ENCODE results near the gene SLC38A8.

SLC38A8 gene

GRCh38 chr16:84042308-84042878 is at the start of gene SLC38A8:
TSS of gene SLC38A8 (minus strand) at chr16:84042795. CDS start at chr16:84042157, 638 bp downstream.
- no peak within 1 kb of the TSS for H3K4me3 ChIP-seq (ENCODE audit: low read length)
- H3K27ac ChIP-seq (ENCODE audit: low read depth, low read length), result no peak within 1 kb of the TSS
- no peak within 1 kb of the TSS for H3K9ac ChIP-seq (ENCODE audit: low read length)
- no peaks in the 10 kb centered on the region for H3K27me3 ChIP-seq (ENCODE audit: control insufficient read depth, insufficient read depth, low read length)
- H3K4me1 ChIP-seq (ENCODE audit: control insufficient read depth, insufficient read depth, low read length), result no peaks in the 10 kb centered on the region
- no peaks in the 10 kb centered on the region for H3K36me3 ChIP-seq (ENCODE audit: control insufficient read depth, insufficient read depth, low read length)

- no peak overlapping the region for H3K4me3 ChIP-seq (ENCODE audit: low read length)
- no peaks in the 10 kb centered on the region for H3K4me1 ChIP-seq (ENCODE audit: control insufficient read depth, insufficient read depth, low read length)
- no peak overlapping the region for H3K27ac ChIP-seq (ENCODE audit: low read depth, low read length)
- no peaks in the 10 kb centered on the region for H3K27me3 ChIP-seq (ENCODE audit: control insufficient read depth, insufficient read depth, low read length)
- H3K9ac ChIP-seq (ENCODE audit: low read length), result no peak overlapping the region
- H3K36me3 ChIP-seq (ENCODE audit: control insufficient read depth, insufficient read depth, low read length), result peaks cover 43% of the 10 kb centered on the region
Observed at GRCh38 chr16:84091460-84091859, 48.9 kb upstream of the SLC38A8 start.

- no peak overlapping the region for H3K4me3 ChIP-seq (ENCODE audit: low read length)
- peaks cover 45% of the 10 kb centered on the region for H3K36me3 ChIP-seq (ENCODE audit: control insufficient read depth, insufficient read depth, low read length)
- no peaks in the 10 kb centered on the region for H3K27me3 ChIP-seq (ENCODE audit: control insufficient read depth, insufficient read depth, low read length)
- H3K27ac ChIP-seq (ENCODE audit: low read depth, low read length), result no peak overlapping the region
- no peaks in the 10 kb centered on the region for H3K4me1 ChIP-seq (ENCODE audit: control insufficient read depth, insufficient read depth, low read length)
- no peak overlapping the region for H3K9ac ChIP-seq (ENCODE audit: low read length)
Observed at GRCh38 chr16:84090211-84090610, 47.6 kb upstream of the SLC38A8 start.

GRCh38 chr16:84088695-84089395 is 46.2 kb upstream of the SLC38A8 start:
- Histone ChIP-seq H3K27me3 (ENCODE audit: control insufficient read depth, insufficient read depth, low read length) (no peaks in the 10 kb centered on the region), H3K36me3 (ENCODE audit: control insufficient read depth, insufficient read depth, low read length) (peaks cover 45% of the 10 kb centered on the region), H3K4me1 (ENCODE audit: control insufficient read depth, insufficient read depth, low read length) (no peaks in the 10 kb centered on the region), H3K4me3 (ENCODE audit: low read length) (no peak overlapping the region), H3K27ac (ENCODE audit: low read depth, low read length) (no peak overlapping the region), H3K9ac (ENCODE audit: low read length) (no peak overlapping the region)

GRCh38 chr16:84087466-84088151 is 45.0 kb upstream of the SLC38A8 start:
- no peak overlapping the region for H3K4me3 ChIP-seq (ENCODE audit: low read length)
- H3K4me1 ChIP-seq (ENCODE audit: control insufficient read depth, insufficient read depth, low read length), result no peaks in the 10 kb centered on the region
- no peak overlapping the region for H3K9ac ChIP-seq (ENCODE audit: low read length)
- no peak overlapping the region for H3K27ac ChIP-seq (ENCODE audit: low read depth, low read length)
- peaks cover 36% of the 10 kb centered on the region for H3K36me3 ChIP-seq (ENCODE audit: control insufficient read depth, insufficient read depth, low read length)
- H3K27me3 ChIP-seq (ENCODE audit: control insufficient read depth, insufficient read depth, low read length), result no peaks in the 10 kb centered on the region

GRCh38 chr16:84087001-84087400 is 44.4 kb upstream of the SLC38A8 start:
- Histone ChIP-seq H3K4me3 (ENCODE audit: low read length) (no peak overlapping the region), H3K36me3 (ENCODE audit: control insufficient read depth, insufficient read depth, low read length) (peaks cover 33% of the 10 kb centered on the region), H3K27ac (ENCODE audit: low read depth, low read length) (no peak overlapping the region), H3K4me1 (ENCODE audit: control insufficient read depth, insufficient read depth, low read length) (no peaks in the 10 kb centered on the region), H3K9ac (ENCODE audit: low read length) (no peak overlapping the region), H3K27me3 (ENCODE audit: control insufficient read depth, insufficient read depth, low read length) (no peaks in the 10 kb centered on the region)

- no peaks in the 10 kb centered on the region for H3K27me3 ChIP-seq (ENCODE audit: control insufficient read depth, insufficient read depth, low read length)
- H3K36me3 ChIP-seq (ENCODE audit: control insufficient read depth, insufficient read depth, low read length), result peaks cover 33% of the 10 kb centered on the region
- H3K9ac ChIP-seq (ENCODE audit: low read length), result no peak overlapping the region
- H3K4me1 ChIP-seq (ENCODE audit: control insufficient read depth, insufficient read depth, low read length), result no peaks in the 10 kb centered on the region
- no peak overlapping the region for H3K27ac ChIP-seq (ENCODE audit: low read depth, low read length)
- H3K4me3 ChIP-seq (ENCODE audit: low read length), result no peak overlapping the region
Observed at GRCh38 chr16:84086341-84086740, 43.7 kb upstream of the SLC38A8 start.

- Histone ChIP-seq H3K4me3 (ENCODE audit: low read length) (no peak overlapping the region), H3K4me1 (ENCODE audit: control insufficient read depth, insufficient read depth, low read length) (no peaks in the 10 kb centered on the region), H3K27me3 (ENCODE audit: control insufficient read depth, insufficient read depth, low read length) (no peaks in the 10 kb centered on the region), H3K36me3 (ENCODE audit: control insufficient read depth, insufficient read depth, low read length) (peaks cover 38% of the 10 kb centered on the region), H3K9ac (ENCODE audit: low read length) (no peak overlapping the region), H3K27ac (ENCODE audit: low read depth, low read length) (no peak overlapping the region)
Observed at GRCh38 chr16:84085773-84086172, 43.2 kb upstream of the SLC38A8 start.

GRCh38 chr16:84085271-84085667 is 42.7 kb upstream of the SLC38A8 start:
- Histone ChIP-seq H3K36me3 (ENCODE audit: control insufficient read depth, insufficient read depth, low read length) (peaks cover 42% of the 10 kb centered on the region), H3K4me1 (ENCODE audit: control insufficient read depth, insufficient read depth, low read length) (no peaks in the 10 kb centered on the region), H3K27me3 (ENCODE audit: control insufficient read depth, insufficient read depth, low read length) (no peaks in the 10 kb centered on the region), H3K9ac (ENCODE audit: low read length) (no peak overlapping the region), H3K4me3 (ENCODE audit: low read length) (no peak overlapping the region), H3K27ac (ENCODE audit: low read depth, low read length) (no peak overlapping the region)

GRCh38 chr16:84084570-84085270 is 42.1 kb upstream of the SLC38A8 start:
- H3K36me3 ChIP-seq (ENCODE audit: control insufficient read depth, insufficient read depth, low read length), result peaks cover 40% of the 10 kb centered on the region
- H3K27me3 ChIP-seq (ENCODE audit: control insufficient read depth, insufficient read depth, low read length), result no peaks in the 10 kb centered on the region
- H3K9ac ChIP-seq (ENCODE audit: low read length), result no peak overlapping the region
- H3K27ac ChIP-seq (ENCODE audit: low read depth, low read length), result no peak overlapping the region
- no peaks in the 10 kb centered on the region for H3K4me1 ChIP-seq (ENCODE audit: control insufficient read depth, insufficient read depth, low read length)
- H3K4me3 ChIP-seq (ENCODE audit: low read length), result no peak overlapping the region

- Histone ChIP-seq H3K9ac (ENCODE audit: low read length) (no peak overlapping the region), H3K36me3 (ENCODE audit: control insufficient read depth, insufficient read depth, low read length) (peaks cover 40% of the 10 kb centered on the region), H3K27ac (ENCODE audit: low read depth, low read length) (no peak overlapping the region)
Observed at GRCh38 chr16:84082835-84083569, 40.4 kb upstream of the SLC38A8 start.

GRCh38 chr16:84082110-84082509 is 39.5 kb upstream of the SLC38A8 start:
- H3K4me3 ChIP-seq (ENCODE audit: low read length), result no peak overlapping the region
- no peaks in the 10 kb centered on the region for H3K4me1 ChIP-seq (ENCODE audit: control insufficient read depth, insufficient read depth, low read length)
- peaks cover 36% of the 10 kb centered on the region for H3K36me3 ChIP-seq (ENCODE audit: control insufficient read depth, insufficient read depth, low read length)
- no peak overlapping the region for H3K9ac ChIP-seq (ENCODE audit: low read length)
- no peaks in the 10 kb centered on the region for H3K27me3 ChIP-seq (ENCODE audit: control insufficient read depth, insufficient read depth, low read length)
- no peak overlapping the region for H3K27ac ChIP-seq (ENCODE audit: low read depth, low read length)

More at GRCh38 chr16:84082835-84083569, 40.4 kb upstream of the SLC38A8 start:
- no peaks in the 10 kb centered on the region for H3K27me3 ChIP-seq (ENCODE audit: control insufficient read depth, insufficient read depth, low read length)
- no peak overlapping the region for H3K4me3 ChIP-seq (ENCODE audit: low read length)
- no peaks in the 10 kb centered on the region for H3K4me1 ChIP-seq (ENCODE audit: control insufficient read depth, insufficient read depth, low read length)
